Measurements from ENCODE around the gene CACNA1E.

CACNA1E gene

DNA sequence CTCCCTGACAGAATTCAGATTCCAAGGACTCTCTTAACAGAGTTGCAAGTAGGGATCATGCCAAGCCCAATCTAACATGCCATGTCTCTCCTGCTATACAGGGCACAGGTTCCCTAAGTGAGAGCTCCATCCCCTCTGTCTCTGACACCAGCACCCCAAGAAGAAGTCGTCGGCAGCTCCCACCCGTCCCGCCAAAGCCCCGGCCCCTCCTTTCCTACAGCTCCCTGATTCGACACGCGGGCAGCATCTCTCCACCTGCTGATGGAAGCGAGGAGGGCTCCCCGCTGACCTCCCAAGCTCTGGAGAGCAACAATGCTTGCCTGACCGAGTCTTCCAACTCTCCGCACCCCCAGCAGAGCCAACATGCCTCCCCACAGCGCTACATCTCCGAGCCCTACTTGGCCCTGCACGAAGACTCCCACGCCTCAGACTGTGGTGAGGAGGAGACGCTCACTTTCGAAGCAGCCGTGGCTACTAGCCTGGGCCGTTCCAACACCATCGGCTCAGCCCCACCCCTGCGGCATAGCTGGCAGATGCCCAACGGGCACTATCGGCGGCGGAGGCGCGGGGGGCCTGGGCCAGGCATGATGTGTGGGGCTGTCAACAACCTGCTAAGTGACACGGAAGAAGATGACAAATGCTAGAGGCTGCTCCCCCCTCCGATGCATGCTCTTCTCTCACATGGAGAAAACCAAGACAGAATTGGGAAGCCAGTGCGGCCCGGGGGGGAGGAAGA, 315.0 kb downstream of the CACNA1E start:
- TF ChIP-seq, protein P1, sequence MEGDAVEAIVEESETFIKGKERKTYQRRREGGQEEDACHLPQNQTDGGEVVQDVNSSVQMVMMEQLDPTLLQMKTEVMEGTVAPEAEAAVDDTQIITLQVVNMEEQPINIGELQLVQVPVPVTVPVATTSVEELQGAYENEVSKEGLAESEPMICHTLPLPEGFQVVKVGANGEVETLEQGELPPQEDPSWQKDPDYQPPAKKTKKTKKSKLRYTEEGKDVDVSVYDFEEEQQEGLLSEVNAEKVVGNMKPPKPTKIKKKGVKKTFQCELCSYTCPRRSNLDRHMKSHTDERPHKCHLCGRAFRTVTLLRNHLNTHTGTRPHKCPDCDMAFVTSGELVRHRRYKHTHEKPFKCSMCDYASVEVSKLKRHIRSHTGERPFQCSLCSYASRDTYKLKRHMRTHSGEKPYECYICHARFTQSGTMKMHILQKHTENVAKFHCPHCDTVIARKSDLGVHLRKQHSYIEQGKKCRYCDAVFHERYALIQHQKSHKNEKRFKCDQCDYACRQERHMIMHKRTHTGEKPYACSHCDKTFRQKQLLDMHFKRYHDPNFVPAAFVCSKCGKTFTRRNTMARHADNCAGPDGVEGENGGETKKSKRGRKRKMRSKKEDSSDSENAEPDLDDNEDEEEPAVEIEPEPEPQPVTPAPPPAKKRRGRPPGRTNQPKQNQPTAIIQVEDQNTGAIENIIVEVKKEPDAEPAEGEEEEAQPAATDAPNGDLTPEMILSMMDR (IDR thresholded peaks at IDR 0.05; ENCODE audit: extremely low read depth, missing control alignments) = no peak
- no peak for DNase-seq (ENCODE audit: low spot score)

DNA sequence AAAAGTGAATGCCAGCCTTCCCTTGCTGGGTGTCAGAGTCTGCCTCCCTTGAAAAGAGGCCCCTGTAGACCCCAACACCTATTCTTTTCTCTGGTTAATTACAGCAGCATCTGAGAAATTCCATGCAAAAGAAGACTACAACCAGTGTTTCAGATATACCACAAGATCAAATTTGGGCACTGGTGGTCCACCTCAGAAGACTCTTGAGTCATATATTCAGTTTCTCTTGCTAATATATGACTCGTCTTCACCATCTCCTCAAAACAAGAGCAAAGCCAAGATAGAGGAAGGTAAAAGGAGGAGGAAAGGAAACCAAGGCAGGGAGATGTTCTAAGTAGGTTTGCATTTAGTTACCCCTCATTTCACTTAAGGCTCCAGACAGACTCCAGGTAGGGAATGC, 318.3 kb downstream of the CACNA1E start:
- TF ChIP-seq, protein P1 (IDR thresholded peaks at IDR 0.05; ENCODE audit: extremely low read depth, missing control alignments) = no peak
- no peak for DNase-seq (ENCODE audit: low spot score)

DNA sequence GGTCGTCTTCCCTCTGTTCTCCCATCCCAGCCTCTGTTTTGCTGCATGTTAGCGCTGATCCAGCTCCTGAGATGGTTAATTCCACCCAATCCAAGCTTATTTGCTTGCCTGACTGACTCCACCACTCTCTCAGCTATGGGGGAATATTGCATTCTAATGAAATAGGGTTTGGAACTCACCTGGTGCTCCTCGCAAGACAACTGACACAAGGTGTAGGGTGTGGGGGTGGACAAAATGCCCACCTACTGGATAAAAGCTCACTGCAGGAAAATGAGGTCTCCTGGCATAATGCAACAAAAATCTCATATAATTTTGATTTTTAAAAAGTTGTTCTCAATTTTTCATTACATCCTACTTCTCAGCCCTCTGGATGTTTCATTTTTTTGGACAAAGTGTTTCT, 319.1 kb downstream of the CACNA1E start:
- TF ChIP-seq, protein P1 (IDR thresholded peaks at IDR 0.05; ENCODE audit: extremely low read depth, missing control alignments) = no peak
- no peak for DNase-seq (ENCODE audit: low spot score)

DNA sequence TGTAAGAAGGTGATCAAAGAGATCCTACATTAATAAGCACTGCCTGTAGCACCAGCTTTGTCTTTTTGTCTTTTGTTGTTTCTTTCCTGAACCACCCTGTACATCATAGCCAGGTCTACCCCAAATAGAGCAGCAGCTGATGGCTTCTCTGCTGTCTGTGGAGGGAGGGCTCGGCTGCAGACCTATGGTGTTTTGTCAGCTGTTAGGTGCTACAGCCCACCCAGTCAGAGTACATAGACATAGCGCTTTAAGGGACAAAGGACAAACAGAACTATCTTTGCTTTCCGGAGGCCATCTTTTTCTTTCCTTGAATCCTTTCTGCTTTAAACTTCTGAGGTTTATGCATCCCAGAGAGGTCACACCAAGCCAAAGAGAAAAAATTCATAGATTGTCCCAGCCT, 320.1 kb downstream of the CACNA1E start:
- DNase-seq (ENCODE audit: low spot score) = no peak
- TF ChIP-seq, protein P1 (IDR thresholded peaks at IDR 0.05; ENCODE audit: extremely low read depth, missing control alignments) = no peak

DNA sequence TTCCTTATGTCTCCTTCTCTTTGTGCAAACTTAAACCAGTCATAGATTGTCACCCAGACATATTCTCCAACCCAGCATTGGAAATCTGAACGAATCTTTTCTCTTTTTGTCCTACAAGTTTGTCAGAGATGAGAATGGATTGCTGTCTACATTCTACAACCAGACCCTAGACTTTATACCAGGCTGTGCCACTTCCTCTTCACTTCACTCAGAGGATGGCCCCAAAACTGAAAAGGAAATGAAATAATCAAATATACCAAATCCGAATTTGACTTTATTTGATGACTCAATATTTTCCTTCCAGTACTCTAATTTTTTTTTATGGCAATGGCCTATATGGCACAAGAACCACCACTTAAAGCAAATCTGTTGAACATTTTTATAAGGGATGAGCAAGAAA, 321.7 kb downstream of the CACNA1E start:
- TF ChIP-seq, protein P1 (IDR thresholded peaks at IDR 0.05; ENCODE audit: extremely low read depth, missing control alignments) = no peak

DNA sequence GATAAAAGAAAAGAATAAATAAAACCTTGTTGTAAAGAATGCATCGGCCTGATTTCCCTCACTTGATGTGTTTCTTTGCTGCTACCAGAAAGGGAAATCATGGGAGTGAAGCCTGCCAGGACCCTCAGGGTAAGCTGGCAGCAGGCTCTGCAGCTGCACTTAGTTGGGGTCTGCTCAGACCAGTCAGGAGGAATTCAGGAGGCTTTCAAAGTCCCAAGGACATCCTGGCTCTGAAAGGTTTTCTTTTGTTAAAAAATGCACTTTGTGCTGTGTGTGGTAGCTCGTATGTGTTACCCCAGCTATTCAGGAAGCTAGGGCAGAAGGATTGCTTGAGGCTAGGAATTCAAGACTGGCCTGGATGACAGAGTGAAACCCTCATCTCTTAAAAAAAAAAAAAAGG, 323.4 kb downstream of the CACNA1E start:
- no peak for DNase-seq (ENCODE audit: low spot score)
- TF ChIP-seq, protein P1 (IDR thresholded peaks at IDR 0.05; ENCODE audit: extremely low read depth, missing control alignments) = no peak

More for the DNA sequence above, 321.7 kb downstream of the CACNA1E start:
- DNase-seq (ENCODE audit: low spot score) = no peak

DNA sequence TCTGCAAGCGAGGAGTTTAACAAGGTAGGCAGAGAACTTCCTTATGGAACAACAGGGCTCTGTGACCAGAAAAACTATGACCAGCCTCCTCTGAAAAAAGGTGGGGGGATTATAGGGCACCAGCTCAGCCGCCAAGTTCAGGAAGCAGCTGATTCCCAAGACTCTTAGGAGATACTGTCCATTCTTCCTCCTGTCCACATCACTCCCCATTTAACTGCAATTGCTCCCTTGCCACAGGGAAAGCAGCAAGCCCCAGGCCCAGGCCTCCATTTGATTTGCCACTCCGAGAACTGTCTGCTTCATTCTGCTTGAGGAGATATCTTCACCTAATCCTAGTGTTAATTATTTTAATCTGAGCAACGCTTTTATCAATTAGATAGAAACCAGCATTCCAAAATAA, 323.9 kb downstream of the CACNA1E start:
- TF ChIP-seq, protein P1 (IDR thresholded peaks at IDR 0.05; ENCODE audit: extremely low read depth, missing control alignments) = no peak
- DNase-seq (ENCODE audit: low spot score) = no peak
